ENCODE measurements around the gene LITAF.

LITAF gene

GRCh38 chr16:11539641-11540050 lies 47.1 kb downstream of the LITAF start:
- Histone ChIP-seq H3K27ac (replicated peaks) (no peak overlapping the region), H3K27me3 (ENCODE audit: insufficient read depth, poor library complexity, severe bottlenecking) (no peaks in the 10 kb centered on the region), H3K4me3 (replicated peaks; ENCODE audit: insufficient read depth, low read length) (no peak overlapping the region)
- no peak for DNase-seq (ENCODE audit: low read depth in 1 of 2, low spot score in 1 of 2)
- TF ChIP-seq SPI1 (IDR thresholded peaks at IDR 0.05; ENCODE audit: borderline replicate concordance, low read depth) (no peak), CTCF (IDR thresholded peaks at IDR 0.05; ENCODE audit: insufficient read depth, low read length) (no peak), GABPA (IDR thresholded peaks at IDR 0.05; ENCODE audit: low read depth) (no peak), POLR2AphosphoS5 (IDR thresholded peaks at IDR 0.05; ENCODE audit: low read depth) (no peak), REST (IDR thresholded peaks at IDR 0.05; ENCODE audit: insufficient replicate concordance, low read depth) (no peak)

GRCh38 chr16:11538880-11539279 lies 47.8 kb downstream of the LITAF start:
- no peak for DNase-seq (ENCODE audit: low read depth in 1 of 2, low spot score in 1 of 2)
- TF ChIP-seq CTCF (IDR thresholded peaks at IDR 0.05; ENCODE audit: insufficient read depth, low read length) (no peak), POLR2AphosphoS5 (IDR thresholded peaks at IDR 0.05; ENCODE audit: low read depth) (no peak), SPI1 (IDR thresholded peaks at IDR 0.05; ENCODE audit: borderline replicate concordance, low read depth) (no peak), GABPA (IDR thresholded peaks at IDR 0.05; ENCODE audit: low read depth) (no peak), REST (IDR thresholded peaks at IDR 0.05; ENCODE audit: insufficient replicate concordance, low read depth) (no peak)
- Histone ChIP-seq H3K4me3 (replicated peaks; ENCODE audit: insufficient read depth, low read length) (no peak overlapping the region), H3K27me3 (ENCODE audit: insufficient read depth, poor library complexity, severe bottlenecking) (no peaks in the 10 kb centered on the region), H3K27ac (replicated peaks) (no peak overlapping the region)

- DNase-seq (ENCODE audit: low read depth in 1 of 2, low spot score in 1 of 2): no peak
- no peak overlapping the region for H3K27ac ChIP-seq (replicated peaks)
- no peak overlapping the region for H3K4me3 ChIP-seq (replicated peaks; ENCODE audit: insufficient read depth, low read length)
- H3K27me3 ChIP-seq (ENCODE audit: insufficient read depth, poor library complexity, severe bottlenecking): no peaks in the 10 kb centered on the region
- no peak for TF ChIP-seq POLR2AphosphoS5 (IDR thresholded peaks at IDR 0.05; ENCODE audit: low read depth)
These were observed 50.4 kb downstream of the LITAF start for GRCh38 chr16:11536104-11536866.

GRCh38 chr16:11535494-11535893 lies 51.2 kb downstream of the LITAF start:
- Histone ChIP-seq H3K27me3 (ENCODE audit: insufficient read depth, poor library complexity, severe bottlenecking) (no peaks in the 10 kb centered on the region), H3K27ac (replicated peaks) (no peak overlapping the region), H3K4me3 (replicated peaks; ENCODE audit: insufficient read depth, low read length) (no peak overlapping the region)
- no peak for DNase-seq (ENCODE audit: low read depth in 1 of 2, low spot score in 1 of 2)
- TF ChIP-seq SPI1 (IDR thresholded peaks at IDR 0.05; ENCODE audit: borderline replicate concordance, low read depth) (no peak), POLR2AphosphoS5 (IDR thresholded peaks at IDR 0.05; ENCODE audit: low read depth) (no peak), CTCF (IDR thresholded peaks at IDR 0.05; ENCODE audit: insufficient read depth, low read length) (no peak), GABPA (IDR thresholded peaks at IDR 0.05; ENCODE audit: low read depth) (no peak), REST (IDR thresholded peaks at IDR 0.05; ENCODE audit: insufficient replicate concordance, low read depth) (no peak)
